Stimulated activated CD8-positive, alpha-beta memory T cell treated with anti-CD3 and anti-CD28 coated beads, Interleukin-7, amount 100 ng/mL, for 4 hours (primary cell): ENCODE results near the gene AMOTL1.
"Not testable (repeated sequence)": the region's sequence is repeated elsewhere in the genome, so short reads cannot be mapped to it uniquely, and the experiment has no call there.

Experiments
- DNase-seq, 2 donors: peaks; one replicate each; pipeline ENCODE4 v3.0.0-alpha.2; 2020; ENCODE audit warnings: low read depth in 2 of 2

AMOTL1 gene

DNA sequence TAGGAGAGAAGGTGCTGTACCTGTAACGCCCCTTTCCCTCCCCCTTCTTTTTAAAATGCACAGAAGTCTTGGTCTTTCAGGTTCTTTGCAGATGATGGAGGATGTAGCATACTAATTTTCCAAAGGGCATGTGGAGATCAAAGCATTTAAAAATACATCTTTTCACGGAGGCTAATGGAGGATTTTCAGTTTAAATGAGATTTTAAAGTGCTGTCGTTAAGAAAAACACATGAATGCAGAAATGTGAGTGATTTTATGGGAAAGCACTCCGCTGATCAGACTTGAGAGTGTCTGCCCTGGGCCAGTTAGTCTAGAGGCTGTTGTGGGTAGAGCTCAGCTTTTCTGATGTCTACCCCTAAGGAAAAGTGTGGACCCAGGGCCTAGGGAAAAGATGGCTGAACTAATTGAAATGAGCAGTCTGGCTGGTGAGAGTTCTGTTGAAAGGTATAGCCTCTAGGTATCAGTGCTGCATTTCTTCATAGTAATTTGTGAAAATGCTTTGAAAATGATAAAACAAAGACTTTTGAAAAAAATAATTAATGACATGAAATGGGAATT, 2.5 kb downstream of the AMOTL1 start:
- no peak for DNase-seq

DNA sequence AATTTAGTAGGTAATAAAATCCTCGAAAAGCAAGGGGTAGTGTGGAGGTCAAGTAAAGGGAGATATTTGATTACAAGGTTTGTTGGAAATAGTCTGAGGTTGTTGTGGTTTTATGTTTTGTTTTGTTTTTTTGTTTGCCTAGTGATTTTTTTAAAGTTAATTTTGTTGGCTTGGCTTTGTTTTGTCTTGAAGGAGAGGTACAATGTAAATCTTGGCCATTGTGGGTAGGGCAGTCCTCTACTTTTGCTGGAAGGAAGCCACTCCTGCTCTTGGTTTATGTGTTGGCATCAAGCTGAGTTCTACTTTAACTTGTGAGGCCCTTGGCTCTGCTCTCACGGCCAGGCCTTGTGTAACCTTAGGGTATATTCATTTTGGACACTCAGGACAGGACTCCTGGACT, 3.2 kb downstream of the AMOTL1 start:
- DNase-seq = no peak

DNA sequence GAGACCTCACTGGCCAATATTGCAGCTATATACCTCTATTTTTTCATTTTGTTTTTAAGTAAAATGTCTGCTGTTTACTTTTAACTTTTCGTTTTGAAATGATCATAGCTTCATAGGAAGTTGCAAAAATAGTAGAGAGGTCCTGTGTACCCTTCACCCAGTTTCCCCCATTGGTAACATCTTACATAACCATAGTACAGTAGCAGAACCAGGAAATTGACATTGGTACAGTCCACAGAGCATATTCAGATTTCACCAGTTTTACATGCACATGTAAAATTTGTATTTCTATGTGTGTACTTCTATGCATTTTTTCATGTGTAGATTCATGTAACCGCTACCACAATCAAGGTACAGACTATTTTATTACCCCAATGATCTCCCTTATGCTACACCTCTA, 3.8 kb downstream of the AMOTL1 start:
- no peak for DNase-seq

DNA sequence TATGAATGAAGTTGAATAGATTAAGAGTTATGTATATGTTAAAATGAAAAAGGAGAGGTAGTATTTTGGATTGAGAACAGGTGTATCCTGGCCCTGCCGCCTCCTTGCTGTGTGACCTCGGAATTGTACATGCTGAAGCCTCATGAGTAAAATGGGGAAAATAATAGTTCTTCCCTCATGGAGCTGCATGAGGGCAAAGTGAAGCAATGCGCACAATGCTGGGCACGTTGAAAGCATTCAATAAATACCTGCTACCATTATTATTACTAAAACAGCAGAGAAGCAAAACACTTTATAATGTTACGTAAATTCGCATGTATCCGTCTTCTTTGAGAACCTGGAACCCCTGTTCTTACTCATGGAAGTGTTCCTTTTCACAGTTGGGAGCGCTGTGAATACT, 5.7 kb downstream of the AMOTL1 start:
- DNase-seq = no peak

GRCh38 chr11:94774345-94774744, 6.2 kb downstream of the AMOTL1 start:
- no peak for DNase-seq

GRCh38 chr11:94775567-94776327, 7.6 kb downstream of the AMOTL1 start:
- no peak for DNase-seq

DNA sequence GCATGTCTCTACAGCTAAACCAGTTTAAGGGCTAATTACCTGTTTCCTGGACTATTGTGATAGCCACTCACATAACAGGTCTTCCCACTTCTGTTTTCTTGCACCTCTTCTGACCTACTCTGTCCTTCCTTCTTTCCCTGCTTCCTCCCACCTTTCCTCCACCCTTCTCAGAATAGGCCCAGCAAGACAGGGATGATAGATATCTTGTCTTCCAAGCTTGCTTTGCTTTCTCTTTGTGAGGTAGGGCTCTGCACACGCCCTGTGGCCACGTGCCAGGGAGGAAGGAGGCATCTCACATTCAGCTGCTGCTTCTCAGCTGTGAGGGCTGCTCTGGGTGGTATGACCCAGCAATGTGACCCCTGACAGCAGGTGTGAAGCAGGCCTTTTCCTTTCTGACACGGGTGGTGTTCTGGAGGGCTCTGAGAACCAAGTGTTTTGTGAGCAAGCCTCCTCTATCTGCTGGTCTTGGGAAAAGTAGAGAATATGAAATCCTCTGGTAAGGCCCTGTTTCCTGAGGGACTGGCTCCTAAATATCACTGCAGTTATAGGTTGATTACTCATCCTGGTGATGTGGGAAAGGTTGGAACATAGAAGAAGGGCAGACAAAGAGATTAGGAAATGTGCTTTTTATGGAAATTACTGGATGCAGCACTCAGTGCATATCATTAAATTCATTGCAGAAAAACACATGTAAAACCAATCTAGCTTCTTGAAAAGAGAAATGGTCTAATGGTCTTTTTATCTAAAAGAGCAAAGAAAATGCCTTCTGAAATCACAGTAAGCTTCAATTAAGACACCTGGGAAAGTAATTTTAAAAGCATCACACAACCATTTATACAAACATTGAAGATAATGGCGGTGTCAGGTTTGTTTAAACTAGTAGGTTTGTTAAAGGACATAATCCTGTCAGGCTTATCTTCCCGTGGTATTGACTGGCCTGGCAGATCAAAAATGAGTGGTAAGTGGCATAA, 8.5 kb downstream of the AMOTL1 start:
- DNase-seq = no peak

DNA sequence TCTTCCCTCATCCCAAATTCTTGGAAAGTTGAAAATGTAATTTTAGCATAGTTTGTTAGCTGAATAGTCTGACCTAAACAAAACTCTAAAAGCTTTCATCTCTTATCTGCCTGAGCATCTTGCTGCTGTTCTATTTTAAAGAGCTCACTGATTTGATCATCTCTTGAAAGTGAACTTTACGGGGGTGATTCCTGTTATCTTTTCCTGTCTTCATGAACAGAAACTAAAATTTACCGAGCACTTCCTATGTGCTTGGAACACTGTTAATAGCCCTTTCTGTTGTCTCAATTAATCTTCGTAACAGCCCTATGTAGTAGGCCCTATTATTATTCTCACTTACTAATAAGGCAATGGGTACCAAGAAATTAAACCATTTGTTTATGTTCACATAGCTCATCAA, 12.3 kb downstream of the AMOTL1 start:
- DNase-seq = no peak

GRCh38 chr11:94781837-94782236, 13.7 kb downstream of the AMOTL1 start:
- DNase-seq = no peak

- no peak for DNase-seq
Measured at GRCh38 chr11:94782446-94782845, 14.3 kb downstream of the AMOTL1 start.

DNA sequence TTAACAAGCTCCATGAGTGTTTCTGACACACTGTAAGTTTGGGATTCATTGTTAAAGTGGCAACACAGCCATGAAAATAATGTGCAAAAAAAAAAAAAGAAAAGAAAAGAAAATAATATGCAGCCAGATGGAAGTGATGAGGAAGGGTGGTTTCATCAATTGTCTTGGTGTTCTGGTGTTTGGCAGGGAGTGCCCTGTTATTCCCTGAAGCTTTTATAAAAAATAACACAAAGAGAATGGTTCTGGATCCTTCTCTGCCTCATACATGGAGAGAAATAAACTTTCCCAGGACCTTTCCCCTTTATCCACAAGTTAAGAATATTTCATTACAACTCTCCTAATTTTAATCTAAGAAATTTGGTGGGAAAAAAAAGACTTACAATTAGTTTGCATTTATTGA, 16.7 kb downstream of the AMOTL1 start:
- DNase-seq = no peak

DNA sequence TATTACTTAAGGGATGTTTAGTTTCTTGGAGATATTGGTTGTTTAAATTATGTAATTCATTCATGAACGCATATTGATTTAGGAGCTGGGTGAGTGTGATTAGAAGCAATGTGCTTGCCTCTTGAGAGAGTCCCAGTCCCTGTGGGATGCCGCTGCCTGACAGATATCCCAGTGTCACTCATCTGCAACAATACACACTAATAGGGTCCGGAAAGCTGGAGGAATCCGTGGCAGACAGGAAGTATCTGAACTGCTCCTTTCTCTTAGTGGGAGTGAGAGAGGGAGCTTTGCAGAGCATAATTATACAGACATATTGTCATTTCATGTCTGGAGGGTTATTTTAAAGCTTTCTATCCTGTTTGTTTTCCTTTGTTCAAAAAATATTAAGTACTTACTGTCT, 17.4 kb downstream of the AMOTL1 start:
- no peak for DNase-seq

GRCh38 chr11:94786264-94787126, 18.3 kb downstream of the AMOTL1 start:
- no peak for DNase-seq

DNA sequence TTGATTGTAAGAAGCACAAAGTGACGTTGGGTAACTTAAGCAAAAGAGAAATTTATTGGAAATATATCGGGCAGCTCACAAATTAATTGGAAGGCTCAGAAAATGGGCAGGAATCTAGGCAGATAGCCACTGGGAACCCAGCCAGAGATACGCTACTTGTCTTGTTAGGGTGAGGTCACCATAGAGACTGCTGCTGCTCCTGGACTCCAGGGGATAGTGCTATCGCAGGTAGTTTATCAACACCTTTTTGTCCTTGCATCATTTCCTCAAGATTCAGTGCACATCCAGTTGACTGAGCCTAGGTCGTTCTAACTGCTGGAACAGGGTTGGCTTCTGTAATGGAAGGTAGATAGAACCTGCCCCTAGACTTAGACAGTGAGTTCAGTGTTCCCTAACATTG, 19.6 kb downstream of the AMOTL1 start:
- no peak for DNase-seq

- DNase-seq = no peak
Measured at GRCh38 chr11:94788396-94788795, 20.2 kb downstream of the AMOTL1 start.

DNA sequence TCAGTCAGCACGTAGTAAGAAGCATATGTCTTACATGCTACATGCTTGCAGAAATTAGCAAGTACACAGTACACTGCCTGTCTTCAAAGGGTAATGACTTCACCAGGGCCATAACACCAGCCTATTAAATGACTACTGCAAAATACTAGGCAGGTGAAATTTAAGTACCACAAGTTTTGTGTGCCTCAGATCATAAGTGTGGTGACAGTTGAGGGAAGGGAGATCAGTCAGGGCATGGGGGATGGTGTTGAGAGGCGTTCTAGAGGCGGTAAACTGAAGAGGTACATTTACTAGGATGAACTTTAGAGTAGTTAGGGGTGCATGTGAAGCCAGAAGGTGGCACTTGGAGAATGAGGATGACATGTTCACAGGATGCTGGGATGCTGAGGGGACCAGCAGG, 22.0 kb downstream of the AMOTL1 start:
- no peak for DNase-seq

DNA sequence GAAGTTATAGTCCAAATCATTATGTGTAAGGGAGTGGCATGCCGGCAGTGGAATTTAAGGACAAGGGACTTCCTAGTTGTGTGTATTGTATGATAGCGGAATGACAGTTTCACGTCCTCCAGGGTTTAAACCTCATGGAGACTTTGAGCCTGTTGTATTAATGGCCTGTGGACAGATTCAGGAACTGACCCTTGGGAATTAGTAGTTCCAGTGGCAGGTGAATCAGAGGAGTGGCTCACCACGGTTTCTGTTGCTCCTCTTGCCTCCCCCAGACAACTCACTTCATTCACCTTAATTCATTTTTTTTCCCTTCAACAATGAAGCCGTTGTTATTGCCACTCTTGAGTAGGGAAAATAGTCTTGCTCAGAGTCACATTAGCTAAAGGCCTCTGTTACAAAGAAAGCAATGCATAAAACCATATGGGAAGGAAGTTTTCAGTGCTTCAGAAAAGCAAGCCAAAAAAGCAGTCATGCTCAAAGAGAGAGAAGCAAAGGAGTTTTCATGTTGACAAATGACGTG, 22.6 kb downstream of the AMOTL1 start:
- DNase-seq = no peak

DNA sequence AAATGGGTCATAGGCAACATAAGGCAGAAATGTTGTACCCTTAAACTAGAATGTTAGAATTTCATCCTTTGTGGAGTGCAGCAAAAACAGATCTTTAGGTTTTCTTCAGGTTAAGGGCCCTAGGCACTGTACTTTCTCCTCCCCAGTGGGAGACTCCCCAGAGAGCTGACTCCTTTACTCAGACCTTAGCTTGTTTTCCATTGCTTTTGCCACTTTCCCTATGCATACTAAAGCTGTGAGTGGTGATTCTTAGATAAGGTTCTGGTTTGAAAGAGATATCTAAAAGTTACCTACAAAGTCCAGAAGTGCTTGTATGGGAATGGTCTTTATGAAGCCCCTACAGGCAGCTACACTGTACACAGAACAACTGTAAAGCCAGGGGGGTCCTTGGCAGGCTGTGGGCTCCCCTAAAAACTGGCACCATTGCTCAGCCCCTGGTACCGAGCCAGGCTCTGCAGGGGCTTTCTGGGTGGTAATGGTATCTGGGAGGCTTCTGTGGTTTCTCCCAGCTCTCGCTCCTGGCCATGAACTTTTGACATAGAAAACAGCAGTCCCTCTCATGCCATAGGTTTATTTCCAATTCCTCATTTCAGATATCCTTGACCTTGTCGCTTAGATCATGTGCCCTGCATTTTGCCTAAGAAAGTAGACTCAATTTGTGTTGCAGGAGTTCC, 23.2 kb downstream of the AMOTL1 start:
- no peak for DNase-seq

DNA sequence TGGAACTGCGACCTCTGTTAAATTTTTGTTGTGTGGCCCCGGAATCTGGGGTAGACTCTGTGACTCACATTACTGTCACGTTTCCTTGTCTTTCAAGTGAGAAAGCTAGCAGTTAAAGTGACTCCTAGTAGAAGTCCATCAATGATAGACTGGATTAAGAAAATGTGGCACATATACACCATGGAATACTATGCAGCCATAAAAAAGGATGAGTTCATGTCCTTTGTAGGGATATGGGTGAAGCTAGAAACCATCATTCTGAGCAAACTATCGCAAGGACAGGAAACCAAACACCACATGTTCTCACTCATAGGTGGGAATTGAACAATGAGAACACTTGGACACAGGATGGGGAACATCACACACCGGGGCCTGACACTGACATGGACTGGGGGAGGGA, 23.8 kb downstream of the AMOTL1 start:
- not testable (repeated sequence) for DNase-seq

- no peak for DNase-seq
Measured at GRCh38 chr11:94792451-94792850, 24.3 kb downstream of the AMOTL1 start.

- DNase-seq = no peak
Measured at GRCh38 chr11:94793002-94793401, 24.8 kb downstream of the AMOTL1 start.
